Suprapubic skin (tissue), 3 donors: ENCODE data around the gene SHF.

Experiments
- CTCF ChIP-seq, 2 donors: fragments of 200-600 bp in 1 of 2; fragments of 450-650 bp in 1 of 2; sonication (generic) in 1 of 2; IDR thresholded peaks; one replicate each; pipeline ENCODE4 v1.5.1; 2016 to 2019; ENCODE audit warnings: antibody characterized with exemption in 2 of 2, mild to moderate bottlenecking in 1 of 2, moderate library complexity in 1 of 2
- EP300 ChIP-seq: sonication (generic); formaldehyde crosslinking; IDR thresholded peaks from one replicate; pipeline ENCODE4 v1.6.1; 2017; ENCODE audit warnings: antibody characterized with exemption
- POLR2A ChIP-seq, 2 donors: fragments of 450-650 bp; IDR thresholded peaks; one replicate each; pipeline ENCODE4 v1.6.1; 2017; ENCODE audit warnings: antibody characterized with exemption in 2 of 2, mild to moderate bottlenecking in 2 of 2, moderate library complexity in 2 of 2

- no peak for TF ChIP-seq EP300
- no peak for TF ChIP-seq CTCF (IDR thresholded peaks at IDR 0.05)
- no peak for TF ChIP-seq POLR2A (IDR thresholded peaks at IDR 0.05)
Measured at GRCh38 chr15:45184562-45185041, 3.2 kb downstream of the SHF start.
